ENCODE data around the gene PRPF8.

DNA sequence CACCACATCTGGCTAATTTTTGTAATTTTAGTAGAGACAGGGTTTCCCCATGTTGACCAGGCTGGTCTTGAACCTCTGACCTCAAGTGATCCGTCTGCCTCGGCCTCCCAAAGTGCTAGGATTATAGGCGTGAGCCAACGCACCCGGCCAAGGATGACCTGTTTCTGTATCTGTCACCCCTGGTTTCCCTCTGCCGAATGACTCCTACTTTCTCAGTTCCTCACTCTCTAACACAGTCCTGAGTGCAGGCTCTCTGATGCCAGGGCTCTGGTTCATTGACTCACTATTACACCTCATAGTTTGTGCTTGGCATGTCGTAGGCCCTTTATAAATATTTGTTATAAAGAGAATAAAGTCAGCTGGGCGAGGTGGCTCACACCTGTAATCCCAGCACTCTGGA is 10.7 kb upstream of the PRPF8 start:
- no peak for TF ChIP-seq EZH2 (IDR thresholded peaks at IDR 0.05; ENCODE audit: insufficient read depth, poor library complexity, severe bottlenecking)
- TF ChIP-seq EZH2phosphoT487 (IDR thresholded peaks at IDR 0.05; ENCODE audit: insufficient read depth, low read depth) = no peak

All from GM23248 (cell line).